GM19397 (cell line): Measurements from ENCODE around the gene BRD4.

Source experiments
- ATAC-seq: cut with Tn5 transposase; IDR thresholded peaks from one replicate; pipeline ENCODE4 v1.9.1; 2021; ENCODE audit warnings: mild to moderate bottlenecking, moderate library complexity; ENCODE audit not compliant: unreplicated experiment

Gene BRD4

GRCh38 chr19:15317392-15318071, 14.8 kb downstream of the BRD4 start:
- ATAC-seq, result no peak

- no peak for ATAC-seq
Measured at GRCh38 chr19:15316498-15316897, 15.8 kb downstream of the BRD4 start.

GRCh38 chr19:15315101-15315500, 17.2 kb downstream of the BRD4 start:
- no peak for ATAC-seq

- ATAC-seq, result no peak
Measured at GRCh38 chr19:15313649-15314279, 18.6 kb downstream of the BRD4 start.

GRCh38 chr19:15307169-15307568, 25.2 kb downstream of the BRD4 start:
- ATAC-seq, result no peak

GRCh38 chr19:15305582-15306334, 26.6 kb downstream of the BRD4 start:
- no peak for ATAC-seq

GRCh38 chr19:15304140-15304705, 28.1 kb downstream of the BRD4 start:
- no peak for ATAC-seq

- no peak for ATAC-seq
Measured at GRCh38 chr19:15303105-15303780, 29.1 kb downstream of the BRD4 start.

- ATAC-seq, result no peak
Measured at GRCh38 chr19:15300533-15301197, 31.7 kb downstream of the BRD4 start.

GRCh38 chr19:15299568-15300409, 32.5 kb downstream of the BRD4 start:
- ATAC-seq, result no peak

- no peak for ATAC-seq
Measured at GRCh38 chr19:15298847-15299567, 33.3 kb downstream of the BRD4 start.

GRCh38 chr19:15297416-15298224, 34.7 kb downstream of the BRD4 start:
- no peak for ATAC-seq

GRCh38 chr19:15296841-15297415, 35.4 kb downstream of the BRD4 start:
- no peak for ATAC-seq

- ATAC-seq, result no peak
Measured at GRCh38 chr19:15296353-15296752, 36.0 kb downstream of the BRD4 start.

GRCh38 chr19:15294561-15294990, 37.8 kb downstream of the BRD4 start:
- no peak for ATAC-seq

GRCh38 chr19:15293781-15294491, 38.4 kb downstream of the BRD4 start:
- ATAC-seq, result no peak
